Muscle layer of duodenum (tissue), 2 donors: ENCODE data around the gene PSIP1.
A peak's percentile ranks its signal among the peaks of the same experiment; 100 is the strongest.

Experiments
- H3K27ac ChIP-seq: one replicate; pipeline ENCODE4 v1.7.0; 2013; ENCODE audit warnings: mild to moderate bottlenecking, low read length
- H3K27me3 ChIP-seq: one replicate; pipeline ENCODE4 v1.7.0; 2013; ENCODE audit warnings: low read depth, mild to moderate bottlenecking, control low read depth, low read length
- H3K36me3 ChIP-seq, 2 donors: one replicate each; pipeline ENCODE4 v1.7.0; 2013; ENCODE audit warnings: low read length in 2 of 2, control low read depth in 1 of 2, mild to moderate bottlenecking in 1 of 2; ENCODE audit not compliant: insufficient read depth in 2 of 2, control insufficient read depth in 1 of 2
- H3K4me1 ChIP-seq, 2 donors: one replicate each; pipeline ENCODE4 v1.7.0; 2013; ENCODE audit warnings: low read length in 2 of 2, mild to moderate bottlenecking in 2 of 2, control low read depth in 1 of 2, moderate library complexity in 1 of 2; ENCODE audit not compliant: insufficient read depth in 2 of 2, control insufficient read depth in 1 of 2
- H3K4me3 ChIP-seq, 2 donors: one replicate each; pipeline ENCODE4 v1.7.0; 2013; ENCODE audit warnings: low read length in 2 of 2, low read depth in 1 of 2, mild to moderate bottlenecking in 1 of 2
- H3K9me3 ChIP-seq, 2 donors: one replicate each; pipeline ENCODE4 v1.7.0; 2013; ENCODE audit warnings: low read length in 2 of 2, control low read depth in 1 of 2, mild to moderate bottlenecking in 1 of 2; ENCODE audit not compliant: control insufficient read depth in 1 of 2
- donor health status: healthy.

The PSIP1 gene

DNA sequence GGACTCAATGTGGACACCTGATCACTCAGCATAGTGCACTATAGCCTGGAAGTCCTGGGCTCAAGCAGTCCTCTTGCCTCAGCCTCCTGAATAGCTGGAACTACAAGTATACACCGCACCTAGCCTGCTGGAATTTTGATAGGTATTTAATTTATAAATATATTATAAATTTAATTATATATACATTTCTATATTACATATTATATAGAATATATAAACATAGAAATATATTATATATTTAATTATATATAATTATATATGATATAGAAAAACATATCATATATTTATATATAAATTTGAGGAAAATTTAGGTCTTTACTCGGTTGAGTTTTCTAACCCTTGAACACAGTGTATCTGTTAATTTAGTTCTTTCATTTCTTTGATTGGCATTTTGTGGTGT, 15.2 kb upstream of the PSIP1 start:
- no peak overlapping the region for H3K4me3 ChIP-seq
- no peaks in the 10 kb centered on the region for H3K9me3 ChIP-seq
- no peaks in the 10 kb centered on the region for H3K4me1 ChIP-seq
- no peak overlapping the region for H3K27ac ChIP-seq
- H3K27me3 ChIP-seq: no peaks in the 10 kb centered on the region
- H3K36me3 ChIP-seq: no peaks in the 10 kb centered on the region

- H3K4me1 ChIP-seq: no peaks in the 10 kb centered on the region
- no peaks in the 10 kb centered on the region for H3K36me3 ChIP-seq
- H3K9me3 ChIP-seq: no peaks in the 10 kb centered on the region
- no peak overlapping the region for H3K4me3 ChIP-seq
- H3K27ac ChIP-seq: no peak overlapping the region
- no peaks in the 10 kb centered on the region for H3K27me3 ChIP-seq
Measured at GRCh38 chr9:15524845-15525455, 14.2 kb upstream of the PSIP1 start.

- Histone ChIP-seq H3K27ac (no peak overlapping the region), H3K4me1 (no peaks in the 10 kb centered on the region), H3K9me3 (no peaks in the 10 kb centered on the region), H3K36me3 (no peaks in the 10 kb centered on the region), H3K4me3 (no peak overlapping the region), H3K27me3 (no peaks in the 10 kb centered on the region)
Measured at GRCh38 chr9:15522130-15522755, 11.5 kb upstream of the PSIP1 start.

- H3K27ac ChIP-seq: no peak overlapping the region
- H3K36me3 ChIP-seq: no peaks in the 10 kb centered on the region
- H3K4me1 ChIP-seq: no peaks in the 10 kb centered on the region
- H3K9me3 ChIP-seq: no peaks in the 10 kb centered on the region
- H3K4me3 ChIP-seq: no peak overlapping the region
- no peaks in the 10 kb centered on the region for H3K27me3 ChIP-seq
Measured at GRCh38 chr9:15521254-15521653, 10.5 kb upstream of the PSIP1 start.

- H3K9me3 ChIP-seq: no peaks in the 10 kb centered on the region
- H3K36me3 ChIP-seq: no peaks in the 10 kb centered on the region
- H3K27me3 ChIP-seq: no peaks in the 10 kb centered on the region
Measured at GRCh38 chr9:15519831-15520230, 9.1 kb upstream of the PSIP1 start.

GRCh38 chr9:15513335-15513734, 2.6 kb upstream of the PSIP1 start:
- Histone ChIP-seq H3K9me3 (no peaks in the 10 kb centered on the region), H3K27ac (no peak overlapping the region), H3K27me3 (no peaks in the 10 kb centered on the region), H3K4me1 (peaks cover 6 to 18% of the 10 kb centered on the region in 2 donors), H3K4me3 (no peak overlapping the region), H3K36me3 (no peaks in the 10 kb centered on the region)

More at GRCh38 chr9:15519831-15520230, 9.1 kb upstream of the PSIP1 start:
- no peaks in the 10 kb centered on the region for H3K4me1 ChIP-seq
- no peak overlapping the region for H3K27ac ChIP-seq
- H3K4me3 ChIP-seq: no peak overlapping the region

DNA sequence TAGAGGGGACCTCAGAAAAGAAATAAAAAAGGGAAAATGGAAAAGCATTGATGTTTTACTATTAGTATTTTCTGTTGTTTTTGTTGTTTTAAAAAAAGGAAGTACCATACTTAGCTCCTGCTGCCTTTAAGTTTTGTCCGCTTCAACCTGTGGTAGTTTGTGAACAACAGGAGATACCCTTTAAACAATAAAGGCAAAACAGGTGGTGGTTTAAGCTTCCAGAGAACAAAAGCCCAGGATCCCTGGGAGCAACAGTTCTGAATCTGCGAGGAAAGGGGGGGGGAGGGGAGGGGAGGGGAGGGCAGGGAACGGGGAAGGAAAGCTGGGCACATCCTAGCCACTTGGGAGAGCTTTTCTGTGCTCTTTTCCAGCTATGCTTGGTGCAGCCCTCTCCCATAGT, 2.1 kb upstream of the PSIP1 start:
- no peak overlapping the region for H3K4me3 ChIP-seq
- no peaks in the 10 kb centered on the region for H3K36me3 ChIP-seq
- no peaks in the 10 kb centered on the region for H3K9me3 ChIP-seq
- no peaks in the 10 kb centered on the region for H3K27me3 ChIP-seq
- no peak overlapping the region for H3K27ac ChIP-seq
- H3K4me1 ChIP-seq: peaks cover 6 to 18% of the 10 kb centered on the region in 2 donors

GRCh38 chr9:15512204-15512603, 1.4 kb upstream of the PSIP1 start:
- H3K27ac ChIP-seq: no peak overlapping the region
- no peak overlapping the region for H3K4me3 ChIP-seq
- peaks cover 0 to under 1% of the 10 kb centered on the region in 2 donors for H3K36me3 ChIP-seq
- H3K4me1 ChIP-seq: peaks cover 6 to 18% of the 10 kb centered on the region in 2 donors
- H3K27me3 ChIP-seq: no peaks in the 10 kb centered on the region
- H3K9me3 ChIP-seq: no peaks in the 10 kb centered on the region

DNA sequence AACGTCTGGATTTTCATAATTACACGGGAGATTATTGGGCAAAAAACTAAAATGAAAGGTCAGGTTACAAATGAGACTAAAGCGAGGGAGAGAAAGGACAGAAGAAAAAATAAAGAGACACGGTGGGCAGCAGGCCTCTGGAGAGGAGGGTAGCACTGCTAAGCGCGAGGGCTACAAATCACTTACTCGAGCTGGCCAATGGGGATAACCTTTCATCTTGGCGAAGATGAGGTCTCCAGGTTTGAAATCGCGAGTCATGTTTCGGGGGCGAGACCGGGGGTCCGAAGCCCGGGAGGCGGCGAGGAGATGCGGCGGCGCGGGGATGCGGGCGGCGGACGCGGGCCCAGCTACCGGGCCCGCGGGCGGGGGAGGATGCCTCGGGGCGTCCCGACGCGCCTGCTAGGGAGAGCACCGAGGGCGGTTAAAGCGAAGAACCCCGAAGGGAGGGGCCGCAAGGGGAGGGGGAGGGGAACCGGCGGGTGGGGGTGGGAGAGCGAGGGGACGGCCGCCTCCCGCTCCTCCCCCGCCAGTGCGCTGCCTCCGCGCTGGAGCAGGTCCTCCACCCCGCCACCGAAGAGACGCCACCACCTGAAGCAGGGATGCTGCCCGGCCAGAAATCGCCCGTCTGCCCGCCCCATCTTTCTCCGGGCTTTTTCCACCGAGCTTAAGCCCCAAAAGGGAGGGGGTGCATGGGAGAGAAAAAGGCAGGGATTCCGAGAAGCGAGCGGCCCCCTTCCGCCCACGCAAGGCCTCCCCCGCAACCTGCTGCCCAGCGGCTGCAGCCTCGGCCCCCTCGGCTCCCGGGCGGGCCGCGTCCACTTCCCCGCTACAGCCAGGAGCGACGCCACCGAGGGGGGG, 610 bp downstream of the PSIP1 start:
- H3K27me3 ChIP-seq: no peaks in the 10 kb centered on the region
- H3K27ac ChIP-seq: no peak overlapping the region

DNA sequence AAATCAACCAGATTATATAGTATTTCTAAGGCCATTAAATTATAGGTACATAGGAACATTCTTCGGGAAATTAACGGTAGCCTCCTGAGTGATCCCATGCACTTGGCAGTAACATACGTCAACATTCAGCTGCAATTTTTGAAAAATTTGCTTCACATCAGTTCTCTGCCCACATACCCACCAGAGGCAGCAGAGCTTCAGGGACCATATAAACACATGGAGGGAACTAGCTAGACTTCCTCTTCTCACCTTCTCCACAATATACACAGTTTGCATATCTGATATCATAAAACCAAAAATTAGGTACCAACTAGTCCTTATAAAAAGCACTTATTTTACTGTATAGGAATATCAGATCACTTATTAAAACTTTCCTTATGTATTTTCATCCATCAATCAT, 4.8 kb downstream of the PSIP1 start:
- peaks cover 20 to 21% of the 10 kb centered on the region in 2 donors for H3K36me3 ChIP-seq
- no peak overlapping the region for H3K27ac ChIP-seq

More for the DNA sequence above, 610 bp downstream of the PSIP1 start:
- Histone ChIP-seq H3K9me3 (no peaks in the 10 kb centered on the region), H3K4me3 (peak overlapping the region; percentile 62 to 98), H3K4me1 (peaks cover 6 to 18% of the 10 kb centered on the region in 2 donors), H3K36me3 (peaks cover 11 to 16% of the 10 kb centered on the region in 2 donors)

DNA sequence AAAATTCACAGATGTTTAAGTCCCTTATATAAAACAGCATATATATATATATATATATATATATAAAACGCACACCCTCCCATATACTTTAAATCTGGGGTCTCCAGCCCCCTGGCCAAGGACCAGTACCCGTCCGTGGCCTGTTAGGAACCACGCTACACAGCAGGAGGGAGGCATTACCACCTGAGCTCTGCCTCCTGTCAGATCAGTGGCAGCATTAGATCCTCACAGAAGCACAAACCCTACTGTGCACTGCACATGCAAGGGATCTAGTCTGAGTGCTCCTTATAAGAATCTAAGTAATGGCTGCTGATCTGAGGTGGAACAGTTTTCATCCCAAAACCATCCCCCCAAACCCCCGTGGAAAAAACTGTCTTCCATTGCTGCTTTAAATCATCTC, 9.0 kb downstream of the PSIP1 start:
- Histone ChIP-seq H3K36me3 (peaks cover 16 to 26% of the 10 kb centered on the region in 2 donors), H3K27ac (no peak overlapping the region), H3K4me3 (no peak overlapping the region), H3K4me1 (no peaks in the 10 kb centered on the region), H3K9me3 (no peaks in the 10 kb centered on the region), H3K27me3 (no peaks in the 10 kb centered on the region)

More for the DNA sequence above, 4.8 kb downstream of the PSIP1 start:
- Histone ChIP-seq H3K4me1 (peaks cover 6 to 12% of the 10 kb centered on the region in 2 donors), H3K27me3 (no peaks in the 10 kb centered on the region), H3K4me3 (no peak overlapping the region), H3K9me3 (no peaks in the 10 kb centered on the region)
